Smooth muscle cell (in vitro differentiated cells): ENCODE measurements around the gene GNAT2. TPM values are rescaled to one million over a fixed set of nuclear protein-coding genes. Genes with fewer than 3 reads are reported as not detected.
A peak's percentile ranks its signal among the peaks of the same experiment; 100 is the strongest.

ENCODE experiments used
- DNase-seq: peaks from one replicate; lab custom pipeline; 2025; ENCODE audit not compliant: unreplicated experiment; lab: John Stamatoyannopoulos, UW
- H2AFZ ChIP-seq: fragments of 200-600 bp; sonication (generic); 2 replicates; pipeline ENCODE4 v1.6.0; 2016; ENCODE audit warnings: antibody characterized with exemption, low read depth, mild to moderate bottlenecking
- H3F3A ChIP-seq: fragments of 200-600 bp; sonication (generic); 2 replicates; pipeline ENCODE4 v1.6.0; 2017; ENCODE audit warnings: antibody characterized with exemption, low read depth
- H3K27ac ChIP-seq: fragments of 200-600 bp; sonication (generic); 2 replicates; pipeline ENCODE4 v1.5.1; 2016; ENCODE audit warnings: low read depth, mild to moderate bottlenecking
- H3K27me3 ChIP-seq: fragments of 200-600 bp; sonication (generic); 2 replicates; pipeline ENCODE4 v1.6.1; 2016; ENCODE audit warnings: low read depth, mild to moderate bottlenecking
- H3K36me3 ChIP-seq: fragments of 200-600 bp; sonication (generic); 2 replicates; pipeline ENCODE4 v1.5.1; 2016; ENCODE audit warnings: low read depth
- H3K4me1 ChIP-seq: fragments of 200-600 bp; sonication (generic); 2 replicates; pipeline ENCODE4 v1.5.1; 2016; ENCODE audit warnings: low read depth
- H3K4me2 ChIP-seq: fragments of 200-600 bp; sonication (generic); 2 replicates; pipeline ENCODE4 v1.6.0; 2016; ENCODE audit warnings: mild to moderate bottlenecking
- H3K4me3 ChIP-seq: fragments of 200-600 bp; sonication (generic); 2 replicates; pipeline ENCODE4 v1.5.1; 2016; ENCODE audit warnings: mild to moderate bottlenecking
- H3K79me2 ChIP-seq: fragments of 200-600 bp; sonication (generic); 2 replicates; pipeline ENCODE4 v1.6.0; 2016; ENCODE audit warnings: low read depth, mild to moderate bottlenecking
- H3K9ac ChIP-seq: fragments of 200-600 bp; sonication (generic); 2 replicates; pipeline ENCODE4 v1.6.0; 2016; ENCODE audit warnings: low read depth
- H3K9me3 ChIP-seq: fragments of 200-600 bp; sonication (generic); replicated peaks from 2 replicates; pipeline ENCODE4 v1.5.1; 2016; ENCODE audit warnings: low read depth
- H4K20me1 ChIP-seq: fragments of 200-600 bp; sonication (generic); 2 replicates; pipeline ENCODE4 v1.6.0; 2016; ENCODE audit warnings: low read depth
- CTCF ChIP-seq: fragments of 200-600 bp; sonication (generic); IDR thresholded peaks from 2 replicates; pipeline ENCODE4 v1.5.1; 2017; ENCODE audit warnings: borderline replicate concordance, mild to moderate bottlenecking, antibody characterized with exemption; ENCODE audit not compliant: insufficient read depth, poor library complexity, severe bottlenecking
- WGBS: methylation state at CpG from one replicate; pipeline ENCODE4 v1.1.7; 2016; ENCODE audit warnings: low lambda C conversion rate; 5-methylcytosine and 5-hydroxymethylcytosine counted together
- polyA plus RNA-seq: library from polyadenylated mRNA; unstranded; fragments of >200 nt; fragmentation: Nextera tagmentation; extraction: Ambion mirVana; gene quantifications from 2 replicates; pipeline ENCODE4 v1.2.1, GENCODE V29; 2016
- total RNA-seq: library from RNA; depleted of rRNA; stranded (reverse); fragments of >200 nt; gene quantifications from 2 replicates; pipeline ENCODE4 v1.2.3, GENCODE V29; 2014

The GNAT2 gene
- total and polyA plus RNA-seq, 2 experiments from 2014 or later: not detected

GRCh38 chr1:109621379-109622136 is 2.1 kb upstream of the GNAT2 start:
- peaks cover 17% of the 10 kb centered on the region for H3K4me1 ChIP-seq
- H3K9ac ChIP-seq: peak overlapping the region; percentile 65
- H3K9me3 ChIP-seq: no peaks in the 10 kb centered on the region
- no peak for DNase-seq
- peak overlapping the region; percentile 63 for H3K27ac ChIP-seq
- peaks cover 7% of the 10 kb centered on the region for H3F3A ChIP-seq
- H3K27me3 ChIP-seq: no peaks in the 10 kb centered on the region
- H2AFZ ChIP-seq: no peak overlapping the region
- H3K4me3 ChIP-seq: peak overlapping the region; percentile 83
- H3K79me2 ChIP-seq: peaks cover 56% of the 10 kb centered on the region
- peaks cover 55% of the 10 kb centered on the region for H4K20me1 ChIP-seq
- no peak for TF ChIP-seq CTCF
- H3K4me2 ChIP-seq: peak overlapping the region; percentile 96
- 73% methylated on average over 12 of the region's 13 CpGs for WGBS
- no peaks in the 10 kb centered on the region for H3K36me3 ChIP-seq

GRCh38 chr1:109620841-109621286 is 1.4 kb upstream of the GNAT2 start:
- Histone ChIP-seq H3K4me1 (peaks cover 17% of the 10 kb centered on the region), H3K27ac (peak overlapping the region; percentile 95), H3K4me2 (peak overlapping the region; percentile 96), H3K79me2 (peaks cover 56% of the 10 kb centered on the region), H3K9ac (peak overlapping the region; percentile 96), H3K4me3 (peak overlapping the region; percentile 83), H2AFZ (no peak overlapping the region), H3K9me3 (no peaks in the 10 kb centered on the region), H4K20me1 (peaks cover 49% of the 10 kb centered on the region), H3K36me3 (no peaks in the 10 kb centered on the region), H3K27me3 (no peaks in the 10 kb centered on the region), H3F3A (peaks cover 7% of the 10 kb centered on the region)
- under 1% methylated on average over 13 of the region's 18 CpGs for WGBS
- DNase-seq: peak; percentile 84
- TF ChIP-seq CTCF: no peak

GRCh38 chr1:109620401-109620791 is 980 bp upstream of the GNAT2 start:
- 2% methylated on average over 9 of the region's 9 CpGs for WGBS
- Histone ChIP-seq H3K4me1 (peaks cover 17% of the 10 kb centered on the region), H3K9me3 (no peaks in the 10 kb centered on the region), H3K36me3 (no peaks in the 10 kb centered on the region), H3K27ac (peak overlapping the region; percentile 95), H3K4me3 (peak overlapping the region; percentile 83), H4K20me1 (peaks cover 44% of the 10 kb centered on the region), H3K9ac (peak overlapping the region; percentile 96), H3K4me2 (peak overlapping the region; percentile 96), H3F3A (peaks cover 7% of the 10 kb centered on the region), H3K79me2 (peaks cover 55% of the 10 kb centered on the region), H2AFZ (peak overlapping the region; percentile 14), H3K27me3 (no peaks in the 10 kb centered on the region)
- peak; percentile 78 for DNase-seq
- no peak for TF ChIP-seq CTCF
